SIG-M5 treated with dmso at 0.1 percent for 504 hours (cell line): ENCODE data around the gene MAPK1IP1L.
"Not testable (repeated sequence)": the region's sequence is repeated elsewhere in the genome, so short reads cannot be mapped to it uniquely, and the experiment has no call there.

ENCODE experiments used
- DNase-seq: peaks from one replicate; lab custom pipeline; 2025; ENCODE audit not compliant: unreplicated experiment; lab: John Stamatoyannopoulos, UW

Gene MAPK1IP1L

GRCh38 chr14:55051423-55052268, at the start of gene MAPK1IP1L:
Gene MAPK1IP1L (plus strand): TSS chr14:55051647. CDS start chr14:55061684, 10,037 bp downstream.
- DNase-seq = peak; percentile 79

GRCh38 chr14:55005071-55005470, 46.4 kb upstream of the MAPK1IP1L start:
- DNase-seq = no peak

- no peak for DNase-seq
These were observed 36.4 kb upstream of the MAPK1IP1L start for GRCh38 chr14:55015006-55015405.

GRCh38 chr14:55019968-55020554, 31.4 kb upstream of the MAPK1IP1L start:
- peak; percentile 10 for DNase-seq

- not testable (repeated sequence) for DNase-seq
These were observed 27.1 kb upstream of the MAPK1IP1L start for GRCh38 chr14:55024365-55024764.

- no peak for DNase-seq
These were observed 25.5 kb upstream of the MAPK1IP1L start for GRCh38 chr14:55025948-55026347.

- no peak for DNase-seq
These were observed 25.0 kb upstream of the MAPK1IP1L start for GRCh38 chr14:55026441-55026792.

- peak; percentile 85 for DNase-seq
These were observed 24.5 kb upstream of the MAPK1IP1L start, which contains the start of the genes SOCS4 and WDHD1 for GRCh38 chr14:55026793-55027561. Gene SOCS4 (plus strand): TSS chr14:55027236. CDS start chr14:55043042, 15,806 bp downstream. Gene WDHD1 (minus strand): TSS chr14:55027099. CDS start chr14:55026787, 312 bp downstream.

GRCh38 chr14:55028066-55028465, 23.4 kb upstream of the MAPK1IP1L start:
- DNase-seq = no peak

- DNase-seq = no peak
These were observed 23.0 kb upstream of the MAPK1IP1L start for GRCh38 chr14:55028476-55028875.

GRCh38 chr14:55031190-55031589, 20.3 kb upstream of the MAPK1IP1L start:
- DNase-seq = no peak

GRCh38 chr14:55037995-55038394, 13.5 kb upstream of the MAPK1IP1L start:
- not testable (repeated sequence) for DNase-seq

- no peak for DNase-seq
These were observed 12.7 kb upstream of the MAPK1IP1L start for GRCh38 chr14:55038708-55039107.

- DNase-seq = no peak
These were observed 7.9 kb upstream of the MAPK1IP1L start for GRCh38 chr14:55043528-55043927.

GRCh38 chr14:55045087-55045486, 6.4 kb upstream of the MAPK1IP1L start:
- no peak for DNase-seq

- no peak for DNase-seq
These were observed 4.0 kb upstream of the MAPK1IP1L start for GRCh38 chr14:55047301-55048053.

- no peak for DNase-seq
These were observed 2.5 kb upstream of the MAPK1IP1L start for GRCh38 chr14:55048900-55049436.

GRCh38 chr14:55051165-55051422, 353 bp upstream of the MAPK1IP1L start:
- no peak for DNase-seq

GRCh38 chr14:55052269-55052930, 953 bp downstream of the MAPK1IP1L start:
- DNase-seq = no peak

GRCh38 chr14:55053018-55053417, 1.6 kb downstream of the MAPK1IP1L start:
- DNase-seq = no peak
